Activated naive CD8-positive, alpha-beta T cell (primary cell): ENCODE measurements around the gene RDM1.

Experiments used
- H3K27ac Mint-ChIP-seq: one replicate; pipeline ENCODE4 v1.8.0; 2021; ENCODE audit warnings: mixed read lengths
- H3K27me3 Mint-ChIP-seq: one replicate; pipeline ENCODE4 v1.8.0; 2021; ENCODE audit warnings: mixed read lengths
- H3K36me3 Mint-ChIP-seq: one replicate; pipeline ENCODE4 v1.8.0; 2021; ENCODE audit warnings: mixed read lengths
- H3K4me1 Mint-ChIP-seq: one replicate; pipeline ENCODE4 v1.8.0; 2021; ENCODE audit warnings: low read depth, mixed read lengths
- H3K4me3 Mint-ChIP-seq: one replicate; pipeline ENCODE4 v1.8.0; 2021; ENCODE audit warnings: mild to moderate bottlenecking, mixed read lengths
- H3K9me3 Mint-ChIP-seq: one replicate; pipeline ENCODE4 v1.8.0; 2021; ENCODE audit warnings: low read depth, mixed read lengths

Gene RDM1, protein sequence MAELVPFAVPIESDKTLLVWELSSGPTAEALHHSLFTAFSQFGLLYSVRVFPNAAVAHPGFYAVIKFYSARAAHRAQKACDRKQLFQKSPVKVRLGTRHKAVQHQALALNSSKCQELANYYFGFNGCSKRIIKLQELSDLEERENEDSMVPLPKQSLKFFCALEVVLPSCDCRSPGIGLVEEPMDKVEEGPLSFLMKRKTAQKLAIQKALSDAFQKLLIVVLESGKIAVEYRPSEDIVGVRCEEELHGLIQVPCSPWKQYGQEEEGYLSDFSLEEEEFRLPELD

GRCh38 chr17:35930211-35931065, at the start of gene RDM1:
Gene RDM1 (minus strand): TSS chr17:35930773. CDS start chr17:35930727, 46 bp downstream.
- no peaks in the 10 kb centered on the region for H3K9me3 Mint-ChIP-seq
- peaks cover 15% of the 10 kb centered on the region for H3K4me1 Mint-ChIP-seq
- peak within 1 kb of the TSS; percentile 86 for H3K4me3 Mint-ChIP-seq
- peaks cover 2% of the 10 kb centered on the region for H3K27me3 Mint-ChIP-seq
- H3K36me3 Mint-ChIP-seq = no peaks in the 10 kb centered on the region
- peak within 1 kb of the TSS; percentile 78 for H3K27ac Mint-ChIP-seq

DNA sequence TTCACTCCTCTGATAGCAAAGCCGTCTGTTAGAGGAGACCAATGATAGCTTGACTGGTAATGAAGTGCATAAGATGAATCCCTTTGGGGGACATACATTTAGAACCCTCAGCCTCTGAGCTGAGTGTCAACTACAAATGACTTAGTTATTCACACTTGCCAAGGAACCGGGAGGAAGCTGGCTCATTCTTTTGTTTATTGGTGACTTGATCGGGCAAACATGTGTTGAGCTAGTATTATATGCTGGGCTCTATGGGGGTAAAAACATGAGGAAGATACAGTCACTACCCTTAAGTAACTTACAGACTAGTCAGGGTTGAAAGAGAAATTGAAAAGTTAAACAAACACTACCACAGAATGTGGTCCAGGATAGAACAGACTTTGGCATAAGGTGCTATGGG, 47.8 kb upstream of the RDM1 start:
- Mint-ChIP-seq H3K36me3 (peaks cover 3% of the 10 kb centered on the region), H3K9me3 (no peaks in the 10 kb centered on the region), H3K4me3 (no peak overlapping the region), H3K27me3 (peaks cover 11% of the 10 kb centered on the region), H3K27ac (no peak overlapping the region), H3K4me1 (no peaks in the 10 kb centered on the region)

GRCh38 chr17:35977509-35977908, 46.9 kb upstream of the RDM1 start:
- Mint-ChIP-seq H3K36me3 (peaks cover 3% of the 10 kb centered on the region), H3K9me3 (no peaks in the 10 kb centered on the region), H3K4me3 (no peak overlapping the region), H3K27me3 (peaks cover 11% of the 10 kb centered on the region), H3K27ac (no peak overlapping the region), H3K4me1 (no peaks in the 10 kb centered on the region)

DNA sequence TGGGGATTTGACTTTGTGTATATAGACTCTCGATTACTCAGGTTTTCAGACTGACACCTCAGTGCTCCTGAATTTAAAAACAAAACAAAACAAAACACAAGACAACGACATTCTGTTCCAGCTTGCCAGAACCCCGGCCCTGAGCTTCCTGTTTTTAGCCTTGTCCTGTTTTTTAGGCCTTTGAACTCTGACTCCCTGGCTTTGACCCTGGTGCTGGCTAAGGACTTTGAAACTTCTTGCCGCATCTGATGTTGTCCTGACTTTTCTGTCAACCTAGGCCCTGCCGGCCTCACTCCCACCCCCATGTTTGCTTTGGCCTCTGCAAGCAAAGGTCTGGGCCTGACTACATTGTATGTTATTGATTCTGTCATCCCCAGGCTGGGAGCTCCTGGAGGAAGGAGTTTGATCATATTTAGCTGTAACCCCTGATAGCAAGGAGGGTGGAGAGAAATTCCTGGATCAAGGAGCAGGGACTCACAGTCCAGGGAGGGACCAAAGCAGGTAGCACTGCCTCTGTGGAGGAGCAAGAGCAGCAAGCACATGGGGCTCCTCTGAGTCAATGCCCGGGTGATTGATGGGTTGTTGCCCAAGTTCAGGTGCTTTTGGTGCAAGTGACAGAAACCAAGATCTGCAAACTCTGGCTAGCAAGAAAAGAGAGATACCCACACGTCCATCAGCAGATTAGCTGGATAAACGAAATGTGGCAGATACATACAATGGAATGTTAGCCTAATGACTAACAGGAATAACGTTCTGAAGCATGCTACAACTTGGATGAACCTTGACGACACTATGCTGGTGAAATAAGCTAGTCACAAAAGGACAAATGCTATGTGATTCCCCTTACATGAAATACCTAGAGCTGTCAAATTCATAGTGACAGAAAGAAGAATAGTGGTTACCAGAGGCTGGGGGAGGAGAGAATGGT, 43.0 kb upstream of the RDM1 start:
- no peaks in the 10 kb centered on the region for H3K4me1 Mint-ChIP-seq
- no peak overlapping the region for H3K4me3 Mint-ChIP-seq
- H3K36me3 Mint-ChIP-seq = no peaks in the 10 kb centered on the region
- H3K27me3 Mint-ChIP-seq = peaks cover 8% of the 10 kb centered on the region
- no peaks in the 10 kb centered on the region for H3K9me3 Mint-ChIP-seq
- no peak overlapping the region for H3K27ac Mint-ChIP-seq

DNA sequence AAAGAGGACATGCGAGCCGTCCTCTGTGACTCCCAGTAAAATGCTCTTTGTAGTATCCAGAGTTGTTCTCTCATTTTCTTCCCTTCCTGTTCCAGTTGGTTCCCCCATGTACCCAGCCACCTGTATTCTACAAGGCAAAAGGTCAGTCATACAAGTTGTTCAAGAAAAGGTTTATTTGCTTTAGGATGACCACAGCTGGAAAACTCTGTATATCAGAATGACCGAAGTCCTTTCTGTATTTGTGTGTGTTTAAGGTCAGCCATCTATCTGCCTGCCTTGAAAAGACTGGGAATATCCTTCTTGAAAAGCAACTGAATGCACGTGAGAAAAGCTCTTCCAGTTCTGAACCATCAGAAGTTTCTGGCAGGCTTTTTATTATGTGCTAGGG, 42.4 kb upstream of the RDM1 start:
- Mint-ChIP-seq H3K27ac (no peak overlapping the region), H3K9me3 (no peaks in the 10 kb centered on the region), H3K4me3 (no peak overlapping the region), H3K4me1 (no peaks in the 10 kb centered on the region), H3K27me3 (peaks cover 4% of the 10 kb centered on the region), H3K36me3 (no peaks in the 10 kb centered on the region)

GRCh38 chr17:35972535-35972934, 42.0 kb upstream of the RDM1 start:
- H3K27me3 Mint-ChIP-seq = peaks cover 4% of the 10 kb centered on the region
- H3K9me3 Mint-ChIP-seq = no peaks in the 10 kb centered on the region
- no peaks in the 10 kb centered on the region for H3K4me1 Mint-ChIP-seq
- H3K27ac Mint-ChIP-seq = no peak overlapping the region
- H3K36me3 Mint-ChIP-seq = no peaks in the 10 kb centered on the region
- H3K4me3 Mint-ChIP-seq = no peak overlapping the region

DNA sequence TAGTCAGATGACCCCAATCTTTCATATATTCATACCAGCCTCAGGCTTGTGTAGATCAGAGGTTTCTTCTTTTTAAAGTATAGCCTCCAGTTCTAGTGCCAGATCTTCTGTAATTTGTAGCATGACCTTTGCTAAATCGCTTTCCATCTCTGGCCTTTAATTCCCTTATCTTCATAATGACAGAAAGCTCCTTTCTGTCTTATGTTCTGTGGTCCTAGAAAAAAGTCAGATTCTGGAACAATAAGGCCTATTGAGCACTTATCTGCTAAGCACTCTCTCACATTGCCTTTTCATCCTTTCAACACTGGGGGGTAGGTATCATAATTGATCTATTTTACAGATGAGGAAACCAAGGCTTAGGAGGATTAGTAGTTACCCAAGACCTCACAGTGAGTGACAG, 41.5 kb upstream of the RDM1 start:
- peaks cover 4% of the 10 kb centered on the region for H3K27me3 Mint-ChIP-seq
- H3K36me3 Mint-ChIP-seq = no peaks in the 10 kb centered on the region
- no peaks in the 10 kb centered on the region for H3K4me1 Mint-ChIP-seq
- H3K9me3 Mint-ChIP-seq = no peaks in the 10 kb centered on the region
- no peak overlapping the region for H3K27ac Mint-ChIP-seq
- H3K4me3 Mint-ChIP-seq = no peak overlapping the region

GRCh38 chr17:35969558-35970380, 39.2 kb upstream of the RDM1 start:
- H3K4me3 Mint-ChIP-seq = no peak overlapping the region
- no peaks in the 10 kb centered on the region for H3K27me3 Mint-ChIP-seq
- H3K9me3 Mint-ChIP-seq = no peaks in the 10 kb centered on the region
- H3K36me3 Mint-ChIP-seq = no peaks in the 10 kb centered on the region
- no peaks in the 10 kb centered on the region for H3K4me1 Mint-ChIP-seq
- no peak overlapping the region for H3K27ac Mint-ChIP-seq

DNA sequence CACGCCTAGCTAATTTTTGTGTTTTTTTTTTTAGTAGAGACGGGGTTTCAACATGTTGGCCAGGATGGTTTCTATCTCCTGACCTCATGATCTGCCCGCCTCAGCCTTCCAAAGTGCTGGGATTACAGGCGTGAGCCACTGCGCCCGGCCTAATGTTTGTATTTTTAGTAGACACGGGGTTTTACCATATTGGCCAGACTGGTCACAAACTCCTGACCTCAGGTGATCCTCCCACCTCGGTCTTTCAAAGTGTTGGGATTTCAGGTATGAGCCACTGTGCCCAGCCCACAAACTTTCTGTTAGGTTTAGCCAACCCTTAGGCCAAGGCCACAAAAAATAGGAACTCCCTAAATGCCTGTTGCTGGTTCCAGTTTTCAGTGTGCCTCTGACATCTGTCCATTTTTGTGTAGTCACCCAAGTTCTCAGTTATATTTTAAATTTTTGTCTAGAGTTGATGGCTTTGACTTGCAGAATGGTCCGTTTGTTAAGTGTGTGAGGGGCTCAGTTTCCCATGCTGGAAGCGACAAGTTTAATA, 38.0 kb upstream of the RDM1 start:
- Mint-ChIP-seq H3K4me3 (no peak overlapping the region), H3K27ac (no peak overlapping the region), H3K36me3 (no peaks in the 10 kb centered on the region), H3K9me3 (no peaks in the 10 kb centered on the region), H3K4me1 (no peaks in the 10 kb centered on the region), H3K27me3 (no peaks in the 10 kb centered on the region)

DNA sequence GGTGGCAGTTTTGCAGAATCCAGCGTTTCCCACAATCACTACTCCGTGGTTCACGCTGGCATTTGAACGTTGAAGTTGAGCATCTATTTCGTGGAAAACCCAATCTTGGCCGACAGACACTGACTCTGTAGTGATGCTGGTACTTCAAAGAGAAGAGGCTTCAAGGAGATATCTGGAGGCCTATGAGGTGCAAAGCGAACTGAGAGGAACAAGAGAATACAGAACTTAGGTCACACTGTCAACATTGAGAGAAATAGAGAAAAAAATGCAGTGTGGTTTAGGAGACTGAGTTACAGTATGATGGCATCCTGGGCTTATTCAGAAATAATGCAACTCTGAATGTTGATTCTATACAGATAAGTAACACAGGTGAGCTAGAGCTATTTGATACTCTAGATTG, 34.7 kb upstream of the RDM1 start:
- Mint-ChIP-seq H3K27me3 (no peaks in the 10 kb centered on the region), H3K4me3 (no peak overlapping the region), H3K9me3 (no peaks in the 10 kb centered on the region), H3K36me3 (no peaks in the 10 kb centered on the region), H3K27ac (no peak overlapping the region), H3K4me1 (no peaks in the 10 kb centered on the region)

DNA sequence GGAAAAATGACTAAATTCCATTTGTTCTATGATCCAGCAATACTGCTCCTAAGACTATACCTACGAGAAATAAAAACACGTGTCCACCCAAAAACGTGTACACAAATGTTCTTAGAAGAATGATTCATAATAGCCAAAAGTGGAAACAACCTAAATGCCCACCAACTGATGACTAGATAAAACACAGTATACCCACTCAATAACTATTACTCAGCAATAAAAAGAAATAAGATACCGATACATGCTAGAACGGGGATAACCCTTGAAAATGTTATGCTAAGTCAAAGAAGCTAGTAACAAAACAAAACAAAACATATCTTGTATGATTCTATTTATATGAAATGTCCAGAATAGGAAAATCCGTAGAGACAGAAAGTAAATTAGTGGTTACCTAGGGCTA, 33.1 kb upstream of the RDM1 start:
- no peaks in the 10 kb centered on the region for H3K36me3 Mint-ChIP-seq
- H3K9me3 Mint-ChIP-seq = no peaks in the 10 kb centered on the region
- H3K4me3 Mint-ChIP-seq = no peak overlapping the region
- no peak overlapping the region for H3K27ac Mint-ChIP-seq
- no peaks in the 10 kb centered on the region for H3K4me1 Mint-ChIP-seq
- peaks cover 6% of the 10 kb centered on the region for H3K27me3 Mint-ChIP-seq

DNA sequence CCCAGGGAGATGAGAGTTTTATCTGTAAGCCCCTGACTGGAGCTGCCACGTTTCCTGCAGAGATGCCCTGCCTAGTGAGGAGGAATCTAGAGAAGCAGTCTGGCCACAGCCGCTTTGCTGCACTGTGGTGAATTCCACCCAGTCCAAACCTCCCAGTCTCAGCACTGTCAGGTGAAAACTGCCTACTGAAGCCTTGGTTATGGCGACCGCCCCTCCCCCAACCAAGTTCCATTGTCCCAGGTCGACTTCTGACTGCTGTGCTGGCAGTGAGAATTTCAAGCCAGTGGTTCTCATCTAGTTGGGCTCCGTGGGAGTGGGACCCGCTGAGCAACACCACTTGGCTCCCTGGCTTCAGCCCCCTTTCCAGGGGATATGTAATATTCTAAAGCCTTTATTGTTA, 23.1 kb upstream of the RDM1 start:
- H3K9me3 Mint-ChIP-seq = no peaks in the 10 kb centered on the region
- no peaks in the 10 kb centered on the region for H3K36me3 Mint-ChIP-seq
- peaks cover 6% of the 10 kb centered on the region for H3K27me3 Mint-ChIP-seq
- no peak overlapping the region for H3K27ac Mint-ChIP-seq
- H3K4me1 Mint-ChIP-seq = no peaks in the 10 kb centered on the region
- no peak overlapping the region for H3K4me3 Mint-ChIP-seq

GRCh38 chr17:35949401-35949800, 18.8 kb upstream of the RDM1 start:
- H3K27ac Mint-ChIP-seq = no peak overlapping the region

DNA sequence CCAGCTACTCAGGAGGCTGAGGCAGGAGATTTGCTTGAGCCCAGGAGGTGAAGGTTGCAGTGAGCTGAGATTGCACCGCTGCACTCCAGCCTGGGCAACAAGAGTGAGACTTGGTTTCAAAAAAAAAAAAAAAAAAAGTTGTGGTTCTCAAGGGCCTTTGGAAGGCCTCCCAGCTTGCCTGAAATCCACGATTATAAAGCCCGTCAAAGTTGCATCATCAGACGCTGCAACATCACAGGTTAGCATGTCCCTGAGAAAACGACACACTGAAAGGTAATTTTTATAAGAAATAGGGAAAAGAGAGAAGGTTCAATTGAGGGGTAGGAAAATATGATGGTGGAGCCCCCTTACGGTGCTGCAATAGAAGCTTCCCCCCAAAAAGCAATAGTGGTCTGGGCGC, 17.5 kb upstream of the RDM1 start:
- H3K4me1 Mint-ChIP-seq = no peaks in the 10 kb centered on the region
- H3K36me3 Mint-ChIP-seq = no peaks in the 10 kb centered on the region
- no peak overlapping the region for H3K4me3 Mint-ChIP-seq
- no peaks in the 10 kb centered on the region for H3K9me3 Mint-ChIP-seq
- no peaks in the 10 kb centered on the region for H3K27me3 Mint-ChIP-seq
- no peak overlapping the region for H3K27ac Mint-ChIP-seq

More at GRCh38 chr17:35949401-35949800, 18.8 kb upstream of the RDM1 start:
- H3K27me3 Mint-ChIP-seq = no peaks in the 10 kb centered on the region
- H3K4me3 Mint-ChIP-seq = no peak overlapping the region
- no peaks in the 10 kb centered on the region for H3K9me3 Mint-ChIP-seq
- H3K4me1 Mint-ChIP-seq = no peaks in the 10 kb centered on the region
- no peaks in the 10 kb centered on the region for H3K36me3 Mint-ChIP-seq
